GM18511 (cell line): ENCODE data around the gene EPHA6.
"Not testable (repeated sequence)": the region's sequence is repeated elsewhere in the genome, so short reads cannot be mapped to it uniquely, and the experiment has no call there.

ENCODE experiments used
- ATAC-seq: cut with Tn5 transposase; IDR thresholded peaks from one replicate; pipeline ENCODE4 v1.9.1; 2021; ENCODE audit warnings: mild to moderate bottlenecking, moderate library complexity; ENCODE audit not compliant: unreplicated experiment

EPHA6 gene

GRCh38 chr3:96900566-96900965 is 86.2 kb downstream of the EPHA6 start:
- ATAC-seq = no peak

- ATAC-seq = no peak
Measured at GRCh38 chr3:96915445-96915844, 101.1 kb downstream of the EPHA6 start.

GRCh38 chr3:96931119-96931862 is 116.9 kb downstream of the EPHA6 start:
- no peak for ATAC-seq

GRCh38 chr3:96942131-96942530 is 127.7 kb downstream of the EPHA6 start:
- ATAC-seq = not testable (repeated sequence)

GRCh38 chr3:96958856-96959255 is 144.5 kb downstream of the EPHA6 start:
- ATAC-seq = no peak

- ATAC-seq = no peak
Measured at GRCh38 chr3:96959474-96959873, 145.1 kb downstream of the EPHA6 start.

- ATAC-seq = no peak
Measured at GRCh38 chr3:96959901-96960641, 145.7 kb downstream of the EPHA6 start.

- no peak for ATAC-seq
Measured at GRCh38 chr3:96960661-96961330, 146.4 kb downstream of the EPHA6 start.

- ATAC-seq = no peak
Measured at GRCh38 chr3:96961576-96961975, 147.2 kb downstream of the EPHA6 start.

- ATAC-seq = no peak
Measured at GRCh38 chr3:96966181-96966929, 152.0 kb downstream of the EPHA6 start.

GRCh38 chr3:96970211-96970610 is 155.8 kb downstream of the EPHA6 start:
- ATAC-seq = no peak

- no peak for ATAC-seq
Measured at GRCh38 chr3:96977671-96978070, 163.3 kb downstream of the EPHA6 start.

- not testable (repeated sequence) for ATAC-seq
Measured at GRCh38 chr3:96983716-96984115, 169.3 kb downstream of the EPHA6 start.

- ATAC-seq = no peak
Measured at GRCh38 chr3:96986241-96986640, 171.8 kb downstream of the EPHA6 start.

- no peak for ATAC-seq
Measured at GRCh38 chr3:96991231-96991630, 176.8 kb downstream of the EPHA6 start.

- ATAC-seq = no peak
Measured at GRCh38 chr3:96991800-96992365, 177.5 kb downstream of the EPHA6 start.

GRCh38 chr3:96994988-96995387 is 180.6 kb downstream of the EPHA6 start:
- no peak for ATAC-seq

- ATAC-seq = no peak
Measured at GRCh38 chr3:96996009-96996408, 181.6 kb downstream of the EPHA6 start.

- ATAC-seq = no peak
Measured at GRCh38 chr3:97001611-97002010, 187.2 kb downstream of the EPHA6 start.

GRCh38 chr3:97009427-97010019 is 195.1 kb downstream of the EPHA6 start:
- ATAC-seq = no peak
